H9 (cell line): ENCODE measurements around the gene VWA1. TPM values are rescaled to one million over a fixed set of nuclear protein-coding genes. Genes with fewer than 3 reads are reported as not detected.
A peak's percentile ranks its signal among the peaks of the same experiment; 100 is the strongest.

Source experiments
- DNase-seq: peaks from one replicate; pipeline ENCODE4 v3.0.0-alpha.2; 2017
- H2AFZ ChIP-seq: one replicate; pipeline ENCODE4 v1.6.1; 2013; ENCODE audit warnings: mild to moderate bottlenecking, low read length, control low read depth, moderate library complexity
- H2AK5ac ChIP-seq: 2 replicates; pipeline ENCODE4 v1.6.1; 2013; ENCODE audit warnings: low read length, control low read depth, mixed read lengths; ENCODE audit not compliant: insufficient read length
- H2BK120ac ChIP-seq: one replicate; pipeline ENCODE4 v1.6.1; 2013; ENCODE audit warnings: low read depth, mild to moderate bottlenecking, low read length, control low read depth, inconsistent platforms; ENCODE audit not compliant: poor library complexity, severe bottlenecking
- H2BK12ac ChIP-seq: 2 replicates; pipeline ENCODE4 v1.6.1; 2013; ENCODE audit warnings: low read length, control low read depth, mixed read lengths, low read depth; ENCODE audit not compliant: insufficient read length
- H2BK15ac ChIP-seq: 2 replicates; pipeline ENCODE4 v1.6.1; 2013; ENCODE audit warnings: low read depth, low read length, control low read depth
- H2BK20ac ChIP-seq: one replicate; pipeline ENCODE4 v1.6.1; 2013; ENCODE audit warnings: low read depth, mild to moderate bottlenecking, low read length, control low read depth, inconsistent platforms; ENCODE audit not compliant: poor library complexity, severe bottlenecking
- H2BK5ac ChIP-seq: 2 replicates; pipeline ENCODE4 v1.6.1; 2013; ENCODE audit warnings: low read length, control low read depth, mixed read lengths; ENCODE audit not compliant: insufficient read length
- H3K14ac ChIP-seq: 2 replicates; pipeline ENCODE4 v1.6.1; 2013; ENCODE audit warnings: low read length, control low read depth; ENCODE audit not compliant: insufficient read depth
- H3K18ac ChIP-seq: 2 replicates; pipeline ENCODE4 v1.6.1; 2013; ENCODE audit warnings: low read depth, mild to moderate bottlenecking, mixed read lengths, low read length, control low read depth; ENCODE audit not compliant: insufficient read length
- H3K23ac ChIP-seq: 2 replicates; pipeline ENCODE4 v1.6.1; 2013; ENCODE audit warnings: low read length, control low read depth, mixed read lengths, low read depth; ENCODE audit not compliant: insufficient read length
- H3K23me2 ChIP-seq: 2 replicates; pipeline ENCODE4 v1.6.1; 2013; ENCODE audit warnings: low read depth, mild to moderate bottlenecking, mixed read lengths, low read length, control low read depth; ENCODE audit not compliant: insufficient read length, poor library complexity, severe bottlenecking
- H3K27ac ChIP-seq: 2 replicates; pipeline ENCODE4 v1.5.1; 2013; ENCODE audit warnings: low read length, control low read depth, mixed read lengths, low read depth; ENCODE audit not compliant: insufficient read length
- H3K27me3 ChIP-seq: 2 replicates; pipeline ENCODE4 v1.6.1; 2013; ENCODE audit warnings: low read length, control low read depth, inconsistent platforms; ENCODE audit not compliant: insufficient read depth
- H3K4ac ChIP-seq: 2 replicates; pipeline ENCODE4 v1.6.1; 2013; ENCODE audit warnings: low read depth, mild to moderate bottlenecking, control low read depth, inconsistent platforms, low read length, moderate library complexity
- H3K4me1 ChIP-seq: 2 replicates; pipeline ENCODE4 v1.6.1; 2013; ENCODE audit warnings: low read length, control low read depth, inconsistent platforms; ENCODE audit not compliant: insufficient read depth
- H3K4me2 ChIP-seq: 2 replicates; pipeline ENCODE4 v1.6.1; 2013; ENCODE audit warnings: low read length, control low read depth, mixed read lengths; ENCODE audit not compliant: insufficient read length, insufficient read depth
- H3K56ac ChIP-seq: 2 replicates; pipeline ENCODE4 v1.6.1; 2013; ENCODE audit warnings: low read depth, mild to moderate bottlenecking, mixed read lengths, low read length, control low read depth; ENCODE audit not compliant: insufficient read length
- H3K79me1 ChIP-seq: 2 replicates; pipeline ENCODE4 v1.6.1; 2013; ENCODE audit warnings: low read depth, mild to moderate bottlenecking, moderate library complexity, low read length, control low read depth, inconsistent platforms; ENCODE audit not compliant: insufficient read depth, poor library complexity, severe bottlenecking
- H3K79me2 ChIP-seq: 2 replicates; pipeline ENCODE4 v1.6.1; 2013; ENCODE audit warnings: low read length, control low read depth, inconsistent platforms; ENCODE audit not compliant: insufficient read depth
- H3K9ac ChIP-seq: 2 replicates; pipeline ENCODE4 v1.6.1; 2013; ENCODE audit warnings: low read length, control low read depth, mixed read lengths; ENCODE audit not compliant: insufficient read length; ENCODE audit errors: extremely low read depth
- H3K9me3 ChIP-seq: one replicate; pipeline ENCODE4 v1.6.1; 2013; ENCODE audit warnings: low read depth, low read length, inconsistent platforms; ENCODE audit not compliant: control insufficient read depth
- H3T11ph ChIP-seq: one replicate; pipeline ENCODE4 v1.6.1; 2013; ENCODE audit warnings: mild to moderate bottlenecking, low read length, control low read depth, inconsistent platforms
- H4K20me1 ChIP-seq: one replicate; pipeline ENCODE4 v1.6.1; 2013; ENCODE audit not compliant: control insufficient read depth, insufficient read length, insufficient read depth
- H4K5ac ChIP-seq: 2 replicates; pipeline ENCODE4 v1.6.1; 2013; ENCODE audit warnings: low read depth, mild to moderate bottlenecking, mixed read lengths, low read length, control low read depth; ENCODE audit not compliant: insufficient read length
- H4K8ac ChIP-seq: replicated peaks from 2 replicates; pipeline ENCODE4 v1.6.1; 2013; ENCODE audit warnings: low read length, control low read depth, mixed read lengths, low read depth; ENCODE audit not compliant: insufficient read length
- H4K91ac ChIP-seq: 2 replicates; pipeline ENCODE4 v1.6.1; 2013; ENCODE audit warnings: low read depth, mild to moderate bottlenecking, moderate library complexity, mixed read lengths, low read length, control low read depth; ENCODE audit not compliant: insufficient read length
- H3K27ac Mint-ChIP-seq, 3 experiments: 2 replicates in 2 of 3; 3 replicates in 1 of 3; pipeline ENCODE4 v1.8.0; 2020 to 2021; ENCODE audit warnings: mixed read lengths in 3 of 3, mild to moderate bottlenecking in 1 of 3, moderate library complexity in 1 of 3
- H3K27me3 Mint-ChIP-seq: 2 replicates; pipeline ENCODE4 v1.8.0; 2021; ENCODE audit warnings: low read depth, mild to moderate bottlenecking, moderate library complexity, mixed read lengths
- H3K36me3 Mint-ChIP-seq, 3 experiments: 2 replicates in 2 of 3; 3 replicates in 1 of 3; pipeline ENCODE4 v1.8.0; 2020 to 2021; ENCODE audit warnings: low read depth in 3 of 3, mixed read lengths in 3 of 3; ENCODE audit not compliant: insufficient read depth in 1 of 3
- H3K4me1 Mint-ChIP-seq, 2 experiments: 2 replicates each; pipeline ENCODE4 v1.8.0; 2020; ENCODE audit warnings: mixed read lengths in 2 of 2
- H3K4me3 Mint-ChIP-seq, 2 experiments: 2 replicates in 1 of 2; 3 replicates in 1 of 2; pipeline ENCODE4 v1.8.0; 2020 to 2021; ENCODE audit warnings: mild to moderate bottlenecking in 2 of 2, mixed read lengths in 2 of 2, moderate library complexity in 1 of 2
- H3K9me3 Mint-ChIP-seq, 2 experiments: 2 replicates in 1 of 2; 3 replicates in 1 of 2; pipeline ENCODE4 v1.8.0; 2020; ENCODE audit warnings: mild to moderate bottlenecking in 2 of 2, mixed read lengths in 2 of 2, moderate library complexity in 1 of 2
- CTCF ChIP-seq: fragments of 200-600 bp; sonication (generic); conservative IDR thresholded peaks from 3 replicates; pipeline ENCODE4 v1.8.0; 2021; ENCODE audit warnings: antibody characterized with exemption, mild to moderate bottlenecking
- WGBS: extraction: QIAGEN DNeasy Blood & Tissue Kit; methylation state at CpG from one replicate; pipeline ENCODE4 v1.1.7; 2013; ENCODE audit warnings: missing lambda C conversion rate, low lambda C conversion rate, mixed read lengths; ENCODE audit not compliant: insufficient read length; ENCODE audit errors: extremely low coverage; 5-methylcytosine and 5-hydroxymethylcytosine counted together
- total RNA-seq: library from RNA; stranded (reverse); gene quantifications from 2 replicates; pipeline ENCODE4 v1.2.1, GENCODE V29; 2021

VWA1 gene
- total RNA-seq, 1 experiment from 2014 or later, result 57.1 TPM

- peaks cover 3 to 5% (median 4%) of the 10 kb centered on the region in 3 experiments; a peak in 6 of 7 replicates for H3K36me3 Mint-ChIP-seq
- peaks cover 3% of the 10 kb centered on the region for H3K23me2 ChIP-seq
- no peaks in the 10 kb centered on the region for H3K27me3 ChIP-seq
- H3K18ac ChIP-seq, result peak overlapping the region; percentile 72
- no peaks in the 10 kb centered on the region for H3K9me3 ChIP-seq
- no peaks in the 10 kb centered on the region for H3K27me3 Mint-ChIP-seq
- 100% methylated on average over 2 of the region's 66 CpGs for WGBS
- H2BK120ac ChIP-seq, result no peak overlapping the region
- H2BK12ac ChIP-seq, result no peak overlapping the region
- peak overlapping the region; percentile 31 to 50; a peak in 2 of 5 replicates for H3K4me3 Mint-ChIP-seq
- no peak overlapping the region for H3K4ac ChIP-seq
- no peak overlapping the region for H4K5ac ChIP-seq
- no peak overlapping the region for H4K8ac ChIP-seq
- H3K9ac ChIP-seq, result no peak overlapping the region
- H3K4me2 ChIP-seq, result no peak overlapping the region
- no peaks in the 10 kb centered on the region for H4K20me1 ChIP-seq
- no peak overlapping the region for H2BK5ac ChIP-seq
- peak; percentile 87 for DNase-seq
- H2AK5ac ChIP-seq, result no peak overlapping the region
- no peak overlapping the region for H2BK15ac ChIP-seq
- no peak overlapping the region for H3K56ac ChIP-seq
- H3K23ac ChIP-seq, result no peak overlapping the region
- H3T11ph ChIP-seq, result no peak overlapping the region
- H3K4me1 Mint-ChIP-seq, result peaks cover 33 to 50% of the 10 kb centered on the region in 2 experiments
- no peak for TF ChIP-seq CTCF
- H3K4me1 ChIP-seq, result peaks cover 7% of the 10 kb centered on the region; the same call in 1 of the 2 replicates
- peaks cover 3 to 4% of the 10 kb centered on the region in 2 experiments; a peak in 4 of 5 replicates for H3K9me3 Mint-ChIP-seq
- H2BK20ac ChIP-seq, result no peak overlapping the region
- H4K91ac ChIP-seq, result no peak overlapping the region
- H3K79me2 ChIP-seq, result no peaks in the 10 kb centered on the region
- H2AFZ ChIP-seq, result no peak overlapping the region
- H3K14ac ChIP-seq, result peak overlapping the region; percentile 80; the same call in 1 of the 2 replicates
- H3K27ac ChIP-seq, result no peak overlapping the region
- no peak overlapping the region for H3K27ac Mint-ChIP-seq
- no peaks in the 10 kb centered on the region for H3K79me1 ChIP-seq
These were observed 8.2 kb upstream of the VWA1 start for GRCh38 chr1:1427106-1427819.
